BLaER1 (cell line): ENCODE measurements around the gene SLC38A3.

Source experiments
- H3K27ac ChIP-seq: shearing (Covaris generic); formaldehyde crosslinking; 2 replicates; pipeline ENCODE4 v1.8.1; 2022
- H3K27me3 ChIP-seq: shearing (Covaris generic); formaldehyde crosslinking; 2 replicates; pipeline ENCODE4 v1.8.1; 2022
- H3K36me3 ChIP-seq: shearing (Covaris generic); formaldehyde crosslinking; 2 replicates; pipeline ENCODE4 v1.8.1; 2022
- H3K4me1 ChIP-seq: shearing (Covaris generic); formaldehyde crosslinking; 2 replicates; pipeline ENCODE4 v1.8.1; 2022
- H3K4me2 ChIP-seq: shearing (Covaris generic); formaldehyde crosslinking; 2 replicates; pipeline ENCODE4 v1.8.1; 2022
- H3K4me3 ChIP-seq: shearing (Covaris generic); formaldehyde crosslinking; 2 replicates; pipeline ENCODE4 v1.8.1; 2022
- H3K9ac ChIP-seq: shearing (Covaris generic); formaldehyde crosslinking; 2 replicates; pipeline ENCODE4 v1.8.1; 2022
- H3K9me3 ChIP-seq: shearing (Covaris generic); formaldehyde crosslinking; 2 replicates; pipeline ENCODE4 v1.8.1; 2022
- H4K20me1 ChIP-seq: shearing (Covaris generic); formaldehyde crosslinking; 2 replicates; pipeline ENCODE4 v1.8.1; 2022
- Cebpa-rat ChIP-seq: shearing (Covaris generic); IDR thresholded peaks from 2 replicates; pipeline ENCODE4 v1.8.1; 2022

Gene SLC38A3

GRCh38 chr3:50162034-50162883, 42.8 kb upstream of the SLC38A3 start:
- peak overlapping the region; percentile 96 for H3K4me2 ChIP-seq
- no peak overlapping the region for H3K4me3 ChIP-seq
- no peaks in the 10 kb centered on the region for H3K9me3 ChIP-seq
- peaks cover 57% of the 10 kb centered on the region for H3K36me3 ChIP-seq
- TF ChIP-seq Cebpa-rat, result no peak
- peak overlapping the region; percentile 86 for H3K27ac ChIP-seq
- H3K4me1 ChIP-seq, result peaks cover 100% of the 10 kb centered on the region
- H4K20me1 ChIP-seq, result peaks cover 57% of the 10 kb centered on the region
- H3K9ac ChIP-seq, result peak overlapping the region; percentile 60
- H3K27me3 ChIP-seq, result no peaks in the 10 kb centered on the region

- Histone ChIP-seq H3K4me2 (peak overlapping the region; percentile 96), H3K36me3 (peaks cover 64% of the 10 kb centered on the region), H4K20me1 (peaks cover 56% of the 10 kb centered on the region), H3K27me3 (no peaks in the 10 kb centered on the region; the same call in 1 of the 2 replicates), H3K4me1 (peaks cover 100% of the 10 kb centered on the region), H3K9ac (peak overlapping the region; percentile 60), H3K9me3 (no peaks in the 10 kb centered on the region), H3K27ac (peak overlapping the region; percentile 86), H3K4me3 (no peak overlapping the region)
- no peak for TF ChIP-seq Cebpa-rat
Observed at GRCh38 chr3:50163572-50164455, 41.3 kb upstream of the SLC38A3 start.

- peaks cover 64% of the 10 kb centered on the region for H3K36me3 ChIP-seq
Observed at GRCh38 chr3:50164481-50164880, 40.6 kb upstream of the SLC38A3 start.

DNA sequence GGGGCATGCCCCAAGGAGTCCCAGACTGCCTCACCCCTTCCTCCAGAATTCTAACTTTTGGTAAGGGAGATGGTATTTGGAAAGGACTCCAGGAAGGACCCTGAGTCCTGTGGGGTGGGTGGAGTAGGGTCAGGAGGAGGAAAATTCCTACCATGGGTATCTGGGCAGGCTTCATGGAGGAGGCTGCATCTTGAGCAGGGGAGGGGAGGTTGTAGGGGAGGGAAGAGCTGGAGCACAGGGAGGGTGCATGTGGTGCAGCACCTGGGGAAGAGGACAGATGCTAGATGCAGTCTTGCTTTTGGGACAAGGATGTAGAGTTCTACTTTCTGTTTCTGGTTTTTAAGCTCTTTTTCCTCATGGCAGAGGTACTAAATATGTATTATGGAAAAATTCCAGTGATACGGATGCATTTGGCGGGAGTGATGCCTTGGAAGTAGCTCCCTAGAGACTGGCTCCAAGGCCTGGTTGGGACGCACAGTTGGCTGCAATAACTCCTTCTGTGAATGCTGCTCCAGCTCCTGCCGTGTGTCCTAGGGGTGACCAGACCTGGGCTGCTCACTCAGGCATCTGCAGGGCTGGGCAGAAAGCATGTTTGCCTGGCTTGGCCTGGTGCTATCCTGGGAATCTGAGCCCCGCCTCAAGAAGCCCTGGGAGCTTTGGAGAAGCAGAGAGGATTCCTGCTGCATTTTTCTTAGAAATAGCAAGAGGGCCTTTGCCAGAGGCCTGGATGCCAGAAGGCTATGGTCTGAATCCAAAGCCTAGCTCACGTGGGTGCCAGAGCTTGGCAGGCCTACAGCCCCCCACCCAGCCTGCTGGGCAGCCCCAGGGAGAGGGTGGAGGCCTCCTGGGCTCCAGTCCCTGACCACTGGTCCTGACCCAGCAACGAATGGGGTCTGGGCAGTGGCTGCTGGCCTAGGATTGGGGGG, 39.8 kb upstream of the SLC38A3 start:
- H3K27ac ChIP-seq, result peak overlapping the region; percentile 86
- H3K9ac ChIP-seq, result peak overlapping the region; percentile 72
- no peaks in the 10 kb centered on the region for H3K9me3 ChIP-seq
- peak overlapping the region; percentile 56 for H3K4me3 ChIP-seq
- peak overlapping the region; percentile 96 for H3K4me2 ChIP-seq
- H3K27me3 ChIP-seq, result no peaks in the 10 kb centered on the region; the same call in 1 of the 2 replicates
- peaks cover 100% of the 10 kb centered on the region for H3K4me1 ChIP-seq
- peaks cover 57% of the 10 kb centered on the region for H3K36me3 ChIP-seq
- TF ChIP-seq Cebpa-rat, result no peak
- H4K20me1 ChIP-seq, result peaks cover 54% of the 10 kb centered on the region

More at GRCh38 chr3:50164481-50164880, 40.6 kb upstream of the SLC38A3 start:
- Histone ChIP-seq H3K27me3 (no peaks in the 10 kb centered on the region; the same call in 1 of the 2 replicates), H3K4me3 (no peak overlapping the region), H4K20me1 (peaks cover 54% of the 10 kb centered on the region), H3K9ac (peak overlapping the region; percentile 19; the same call in 1 of the 2 replicates), H3K9me3 (no peaks in the 10 kb centered on the region), H3K4me1 (peaks cover 100% of the 10 kb centered on the region), H3K4me2 (peak overlapping the region; percentile 96), H3K27ac (peak overlapping the region; percentile 86)
- TF ChIP-seq Cebpa-rat, result no peak

GRCh38 chr3:50165910-50166538, 39.0 kb upstream of the SLC38A3 start:
- Histone ChIP-seq H3K27me3 (no peaks in the 10 kb centered on the region; the same call in 1 of the 2 replicates), H3K4me1 (peaks cover 100% of the 10 kb centered on the region), H3K4me3 (peak overlapping the region; percentile 56), H3K36me3 (peaks cover 49% of the 10 kb centered on the region), H3K4me2 (peak overlapping the region; percentile 96), H4K20me1 (peaks cover 60% of the 10 kb centered on the region), H3K9me3 (no peaks in the 10 kb centered on the region), H3K9ac (peak overlapping the region; percentile 72), H3K27ac (peak overlapping the region; percentile 86)
- TF ChIP-seq Cebpa-rat, result no peak

GRCh38 chr3:50166620-50167019, 38.5 kb upstream of the SLC38A3 start:
- peak overlapping the region; percentile 86 for H3K27ac ChIP-seq
- H3K4me2 ChIP-seq, result peak overlapping the region; percentile 96
- peak overlapping the region; percentile 56 for H3K4me3 ChIP-seq
- no peaks in the 10 kb centered on the region for H3K9me3 ChIP-seq
- no peak for TF ChIP-seq Cebpa-rat
- H3K36me3 ChIP-seq, result peaks cover 45% of the 10 kb centered on the region
- H3K4me1 ChIP-seq, result peaks cover 100% of the 10 kb centered on the region
- peak overlapping the region; percentile 72 for H3K9ac ChIP-seq
- H4K20me1 ChIP-seq, result peaks cover 66% of the 10 kb centered on the region
- no peaks in the 10 kb centered on the region; the same call in 1 of the 2 replicates for H3K27me3 ChIP-seq

- no peak for TF ChIP-seq Cebpa-rat
- no peaks in the 10 kb centered on the region for H3K9me3 ChIP-seq
- peak overlapping the region; percentile 72 for H3K9ac ChIP-seq
- H3K27me3 ChIP-seq, result no peaks in the 10 kb centered on the region; the same call in 1 of the 2 replicates
- H3K27ac ChIP-seq, result peak overlapping the region; percentile 86
- peak overlapping the region; percentile 56 for H3K4me3 ChIP-seq
- peaks cover 45% of the 10 kb centered on the region for H3K36me3 ChIP-seq
- H3K4me1 ChIP-seq, result peaks cover 100% of the 10 kb centered on the region
- peak overlapping the region; percentile 96 for H3K4me2 ChIP-seq
- H4K20me1 ChIP-seq, result peaks cover 73% of the 10 kb centered on the region
Observed at GRCh38 chr3:50167069-50167840, 37.8 kb upstream of the SLC38A3 start.

GRCh38 chr3:50167841-50168209, 37.2 kb upstream of the SLC38A3 start:
- Histone ChIP-seq H4K20me1 (peaks cover 78% of the 10 kb centered on the region), H3K4me1 (peaks cover 100% of the 10 kb centered on the region), H3K4me3 (no peak overlapping the region), H3K27ac (peak overlapping the region; percentile 56), H3K9me3 (no peaks in the 10 kb centered on the region), H3K9ac (no peak overlapping the region), H3K27me3 (no peaks in the 10 kb centered on the region; the same call in 1 of the 2 replicates), H3K36me3 (peaks cover 45% of the 10 kb centered on the region), H3K4me2 (peak overlapping the region; percentile 96)
- no peak for TF ChIP-seq Cebpa-rat
